C4-2B (cell line): ENCODE results near the gene PHLDB2.

Experiments
- H3K27ac ChIP-seq: fragments of 450-650 bp; 2 replicates; pipeline ENCODE4 v1.5.1; 2017
- ZFX ChIP-seq: fragments of 450-650 bp; IDR thresholded peaks from 2 replicates; pipeline ENCODE4 v1.6.1; 2017
- TF ChIP-seq, protein P1 (sequence below): fragments of 450-650 bp; conservative IDR thresholded peaks from 2 replicates; pipeline ENCODE4 v1.5.1; 2017; ENCODE audit warnings: mild to moderate bottlenecking

Gene PHLDB2

GRCh38 chr3:112017091-112017490 is 158.0 kb downstream of the PHLDB2 start:
- TF ChIP-seq, protein P1, sequence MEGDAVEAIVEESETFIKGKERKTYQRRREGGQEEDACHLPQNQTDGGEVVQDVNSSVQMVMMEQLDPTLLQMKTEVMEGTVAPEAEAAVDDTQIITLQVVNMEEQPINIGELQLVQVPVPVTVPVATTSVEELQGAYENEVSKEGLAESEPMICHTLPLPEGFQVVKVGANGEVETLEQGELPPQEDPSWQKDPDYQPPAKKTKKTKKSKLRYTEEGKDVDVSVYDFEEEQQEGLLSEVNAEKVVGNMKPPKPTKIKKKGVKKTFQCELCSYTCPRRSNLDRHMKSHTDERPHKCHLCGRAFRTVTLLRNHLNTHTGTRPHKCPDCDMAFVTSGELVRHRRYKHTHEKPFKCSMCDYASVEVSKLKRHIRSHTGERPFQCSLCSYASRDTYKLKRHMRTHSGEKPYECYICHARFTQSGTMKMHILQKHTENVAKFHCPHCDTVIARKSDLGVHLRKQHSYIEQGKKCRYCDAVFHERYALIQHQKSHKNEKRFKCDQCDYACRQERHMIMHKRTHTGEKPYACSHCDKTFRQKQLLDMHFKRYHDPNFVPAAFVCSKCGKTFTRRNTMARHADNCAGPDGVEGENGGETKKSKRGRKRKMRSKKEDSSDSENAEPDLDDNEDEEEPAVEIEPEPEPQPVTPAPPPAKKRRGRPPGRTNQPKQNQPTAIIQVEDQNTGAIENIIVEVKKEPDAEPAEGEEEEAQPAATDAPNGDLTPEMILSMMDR: no peak

DNA sequence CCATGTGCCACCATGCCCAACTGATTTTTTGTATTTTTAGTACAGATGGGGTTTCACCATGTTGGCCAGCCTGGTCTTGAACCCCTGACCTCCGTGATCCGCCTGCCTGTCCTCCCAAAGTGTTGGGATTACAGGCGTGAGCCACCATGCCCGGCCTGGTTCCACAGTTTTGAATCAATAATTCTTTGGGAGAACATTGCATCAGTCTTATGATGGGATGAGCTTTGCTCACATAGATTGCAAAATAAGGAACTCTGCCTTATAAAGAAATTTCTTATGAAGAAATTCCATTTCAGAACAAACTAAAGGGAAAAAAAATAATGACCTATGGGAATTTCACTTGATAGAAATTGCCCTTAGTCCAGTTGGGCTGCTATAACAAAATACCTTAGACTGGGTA is 159.6 kb downstream of the PHLDB2 start:
- TF ChIP-seq ZFX: no peak
- TF ChIP-seq, protein P1: no peak
- no peak overlapping the region for H3K27ac ChIP-seq

More at GRCh38 chr3:112017091-112017490, 158.0 kb downstream of the PHLDB2 start:
- no peak overlapping the region for H3K27ac ChIP-seq

GRCh38 chr3:112019716-112020115 is 160.7 kb downstream of the PHLDB2 start:
- no peak for TF ChIP-seq ZFX
- TF ChIP-seq, protein P1: no peak
- no peak overlapping the region for H3K27ac ChIP-seq

DNA sequence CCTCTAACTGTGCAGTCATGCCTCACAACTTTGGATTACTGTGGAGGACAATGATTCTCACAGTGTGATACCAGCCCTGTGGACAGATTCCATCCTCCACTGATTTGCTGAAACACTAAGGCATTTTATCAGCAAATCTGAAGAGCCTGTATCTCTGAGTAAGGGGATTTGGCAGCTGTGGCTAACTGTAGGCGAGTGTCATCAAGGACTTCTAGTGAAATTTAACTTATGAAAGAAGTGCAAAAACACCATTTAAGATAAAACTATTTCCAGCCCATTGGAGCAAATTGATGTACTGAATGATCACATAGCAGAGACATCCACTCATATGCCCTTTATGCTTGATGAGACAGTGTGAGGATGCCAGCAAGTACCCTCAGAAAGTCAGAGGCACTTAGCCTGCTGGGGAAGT is 161.6 kb downstream of the PHLDB2 start:
- TF ChIP-seq ZFX: no peak
- TF ChIP-seq, protein P1: no peak
- H3K27ac ChIP-seq: no peak overlapping the region
